NB4 (cell line): ENCODE measurements around the gene LSM10.

Source experiments
- DNase-seq: peaks from one replicate; pipeline ENCODE4 v3.0.0; 2010; ENCODE audit warnings: low read depth
- H3K4me3 ChIP-seq: one replicate; pipeline ENCODE4 v1.5.1; 2011; ENCODE audit warnings: mild to moderate bottlenecking, low read depth, low read length, moderate library complexity
- MYC ChIP-seq: IDR thresholded peaks from 2 replicates; pipeline ENCODE4 v1.6.1; 2011; ENCODE audit warnings: low read depth, low read length
- POLR2A ChIP-seq: IDR thresholded peaks from 2 replicates; pipeline ENCODE4 v1.6.1; 2011; ENCODE audit warnings: mild to moderate bottlenecking; ENCODE audit not compliant: insufficient read length; ENCODE audit errors: extremely low read depth
- TF ChIP-seq, protein P1 (sequence below): IDR thresholded peaks from one replicate; pipeline ENCODE4 v1.5.1; 2012; ENCODE audit warnings: low read depth, low read length
- TF ChIP-seq, protein P2 (sequence below): IDR thresholded peaks from 2 replicates; pipeline ENCODE4 v1.6.1; 2011; ENCODE audit warnings: low read depth, low read length

Gene LSM10

DNA sequence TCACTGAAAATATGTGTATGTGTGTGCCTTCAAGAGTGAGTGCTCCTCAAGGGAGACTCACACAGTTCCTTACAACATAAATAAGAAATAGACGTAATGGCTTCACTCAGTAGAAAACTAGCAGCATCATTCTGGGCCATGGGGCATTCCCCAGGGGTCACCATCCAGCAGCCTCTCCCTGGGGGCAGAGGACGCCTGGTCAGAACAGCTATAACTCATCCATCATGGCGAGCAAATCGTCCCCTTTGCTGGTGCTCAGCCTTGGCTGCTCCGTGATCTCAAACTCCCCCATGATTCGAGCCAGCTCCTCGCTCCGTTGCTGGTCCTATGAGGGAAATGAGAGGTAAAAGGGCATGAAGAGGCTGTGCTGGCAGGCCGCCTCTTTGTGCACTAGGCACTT, 20.2 kb upstream of the LSM10 start:
- no peak for DNase-seq
- no peak overlapping the region for H3K4me3 ChIP-seq
- TF ChIP-seq, protein P1, sequence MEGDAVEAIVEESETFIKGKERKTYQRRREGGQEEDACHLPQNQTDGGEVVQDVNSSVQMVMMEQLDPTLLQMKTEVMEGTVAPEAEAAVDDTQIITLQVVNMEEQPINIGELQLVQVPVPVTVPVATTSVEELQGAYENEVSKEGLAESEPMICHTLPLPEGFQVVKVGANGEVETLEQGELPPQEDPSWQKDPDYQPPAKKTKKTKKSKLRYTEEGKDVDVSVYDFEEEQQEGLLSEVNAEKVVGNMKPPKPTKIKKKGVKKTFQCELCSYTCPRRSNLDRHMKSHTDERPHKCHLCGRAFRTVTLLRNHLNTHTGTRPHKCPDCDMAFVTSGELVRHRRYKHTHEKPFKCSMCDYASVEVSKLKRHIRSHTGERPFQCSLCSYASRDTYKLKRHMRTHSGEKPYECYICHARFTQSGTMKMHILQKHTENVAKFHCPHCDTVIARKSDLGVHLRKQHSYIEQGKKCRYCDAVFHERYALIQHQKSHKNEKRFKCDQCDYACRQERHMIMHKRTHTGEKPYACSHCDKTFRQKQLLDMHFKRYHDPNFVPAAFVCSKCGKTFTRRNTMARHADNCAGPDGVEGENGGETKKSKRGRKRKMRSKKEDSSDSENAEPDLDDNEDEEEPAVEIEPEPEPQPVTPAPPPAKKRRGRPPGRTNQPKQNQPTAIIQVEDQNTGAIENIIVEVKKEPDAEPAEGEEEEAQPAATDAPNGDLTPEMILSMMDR: no peak
- TF ChIP-seq POLR2A: no peak
- TF ChIP-seq, protein P2, sequence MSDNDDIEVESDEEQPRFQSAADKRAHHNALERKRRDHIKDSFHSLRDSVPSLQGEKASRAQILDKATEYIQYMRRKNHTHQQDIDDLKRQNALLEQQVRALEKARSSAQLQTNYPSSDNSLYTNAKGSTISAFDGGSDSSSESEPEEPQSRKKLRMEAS: no peak
- TF ChIP-seq MYC: no peak

DNA sequence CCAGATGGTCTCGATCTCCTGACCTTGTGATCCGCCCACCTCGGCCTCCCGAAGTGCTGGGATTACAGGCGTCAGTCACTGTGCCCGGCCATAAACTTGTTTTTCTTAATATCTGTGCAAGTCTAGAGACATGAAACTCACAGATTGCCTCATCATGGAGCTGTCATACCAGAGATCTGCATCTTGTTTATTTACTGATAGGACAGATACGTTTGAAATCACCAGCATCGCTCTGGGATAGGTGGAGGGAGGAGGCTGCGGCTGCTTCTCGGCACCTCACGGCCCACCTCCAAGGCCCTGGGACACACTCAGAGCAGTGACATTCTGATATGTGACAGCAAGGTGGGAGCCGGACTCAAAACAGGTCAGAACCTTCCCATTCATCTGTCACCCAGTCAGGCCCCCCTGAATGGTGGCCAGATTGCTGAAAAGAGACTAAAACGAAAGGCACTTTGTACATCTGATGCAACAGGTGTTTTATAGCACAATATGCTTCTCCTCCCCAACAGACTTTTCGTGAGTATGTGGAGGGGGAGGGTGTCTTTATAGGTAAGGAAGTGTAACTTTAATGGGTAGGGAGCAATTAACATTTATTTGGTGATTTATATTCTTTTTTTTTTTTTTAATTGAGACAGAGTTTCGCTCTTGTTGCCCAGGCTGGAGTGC, 18.1 kb upstream of the LSM10 start:
- no peak overlapping the region for H3K4me3 ChIP-seq
- no peak for DNase-seq
- TF ChIP-seq, protein P2: no peak
- no peak for TF ChIP-seq POLR2A
- TF ChIP-seq, protein P1: no peak

DNA sequence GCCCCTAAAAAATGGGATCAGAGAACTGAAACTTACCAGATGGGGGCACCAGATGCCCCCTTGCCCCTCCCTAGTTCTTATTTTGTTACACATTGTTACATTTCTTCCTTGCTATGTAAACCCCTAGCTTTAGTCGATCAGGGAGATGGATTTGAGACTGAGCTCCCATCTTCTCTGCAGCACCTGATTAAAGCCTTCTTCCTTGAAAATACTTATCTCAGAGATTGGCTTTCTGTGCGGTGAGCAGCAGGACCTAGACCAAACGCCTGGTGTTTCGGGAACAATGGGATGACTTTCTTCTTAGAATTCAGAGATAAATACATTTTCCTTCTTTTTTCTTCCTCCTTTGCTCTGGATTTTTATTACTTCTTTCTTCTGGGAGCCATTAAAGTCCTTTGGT, 16.7 kb upstream of the LSM10 start:
- H3K4me3 ChIP-seq: no peak overlapping the region
- TF ChIP-seq, protein P2: no peak
- TF ChIP-seq, protein P1: no peak
- no peak for DNase-seq

DNA sequence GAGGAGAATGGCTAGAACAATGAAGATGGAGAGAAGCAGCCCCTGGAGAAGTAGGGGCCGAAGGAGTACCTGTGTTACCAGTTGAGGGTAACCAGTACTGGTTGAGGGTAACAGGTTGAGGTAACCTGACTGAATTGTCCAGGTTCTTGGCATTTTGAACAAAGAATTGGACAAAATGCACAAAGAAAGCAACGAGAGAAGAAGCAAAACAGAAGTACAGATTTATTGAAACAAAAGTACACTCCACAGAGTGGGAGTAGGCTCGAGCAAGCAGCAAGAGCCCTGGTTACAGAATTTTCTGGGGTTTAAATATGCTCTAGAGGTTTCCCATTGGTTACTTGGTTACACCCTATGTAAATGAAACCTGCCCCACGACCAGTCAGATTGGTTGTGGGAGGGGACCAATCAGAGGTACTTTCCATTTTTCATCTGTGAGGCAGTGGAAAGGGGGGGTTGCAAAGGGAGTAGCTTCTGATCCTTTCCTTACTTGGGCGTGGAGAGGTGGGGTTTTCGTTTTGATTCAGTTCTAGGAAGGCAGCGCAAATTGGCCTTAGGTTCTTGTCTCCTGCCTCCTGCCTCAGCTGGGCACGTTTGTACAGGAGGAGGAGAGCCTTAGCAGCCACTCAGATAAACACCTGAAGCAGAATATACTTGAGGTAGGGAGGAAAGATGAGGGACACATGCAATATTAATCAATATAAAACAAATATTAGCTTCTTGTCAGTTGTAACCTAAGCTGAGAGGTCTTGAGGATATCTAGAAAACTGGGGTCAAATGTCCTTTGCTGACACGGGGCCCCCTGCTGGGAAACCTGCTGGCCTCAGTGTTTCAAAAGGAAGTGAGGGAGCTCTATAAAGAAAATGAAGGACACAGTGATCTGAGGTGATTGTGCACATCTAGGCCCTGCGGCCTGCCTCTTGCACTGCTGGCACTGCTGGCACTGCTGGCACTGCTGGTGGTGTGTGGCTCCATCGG, 14.3 kb upstream of the LSM10 start:
- H3K4me3 ChIP-seq: no peak overlapping the region
- DNase-seq: peak; percentile 79
- TF ChIP-seq, protein P1: no peak
- TF ChIP-seq POLR2A (no peak), MYC (no peak)
- TF ChIP-seq, protein P2: no peak

DNA sequence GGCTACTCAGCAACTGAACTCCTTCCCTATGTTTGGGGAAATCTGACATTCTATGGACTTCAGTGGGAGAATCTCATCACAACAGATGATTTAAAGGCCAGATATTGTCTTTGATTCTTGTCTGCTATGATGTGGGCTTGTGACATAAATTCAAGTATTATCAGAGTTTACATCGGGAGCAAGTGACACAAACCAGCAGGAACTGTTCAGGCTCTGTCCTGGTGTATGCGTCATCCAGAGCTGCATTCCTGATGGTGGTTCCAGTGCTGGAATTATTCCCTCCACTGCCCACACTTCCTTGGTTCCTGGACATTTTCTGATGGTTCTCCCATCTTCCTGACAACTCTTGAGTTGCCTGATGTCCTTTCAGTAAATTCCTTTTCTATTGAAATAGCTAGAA, 10.8 kb upstream of the LSM10 start:
- H3K4me3 ChIP-seq: no peak overlapping the region
- DNase-seq: no peak
- TF ChIP-seq, protein P1: no peak
- TF ChIP-seq POLR2A: no peak
- TF ChIP-seq MYC: no peak
- TF ChIP-seq, protein P2: no peak
